ENCODE data around the gene SEPTIN8.

SEPTIN8 gene

DNA sequence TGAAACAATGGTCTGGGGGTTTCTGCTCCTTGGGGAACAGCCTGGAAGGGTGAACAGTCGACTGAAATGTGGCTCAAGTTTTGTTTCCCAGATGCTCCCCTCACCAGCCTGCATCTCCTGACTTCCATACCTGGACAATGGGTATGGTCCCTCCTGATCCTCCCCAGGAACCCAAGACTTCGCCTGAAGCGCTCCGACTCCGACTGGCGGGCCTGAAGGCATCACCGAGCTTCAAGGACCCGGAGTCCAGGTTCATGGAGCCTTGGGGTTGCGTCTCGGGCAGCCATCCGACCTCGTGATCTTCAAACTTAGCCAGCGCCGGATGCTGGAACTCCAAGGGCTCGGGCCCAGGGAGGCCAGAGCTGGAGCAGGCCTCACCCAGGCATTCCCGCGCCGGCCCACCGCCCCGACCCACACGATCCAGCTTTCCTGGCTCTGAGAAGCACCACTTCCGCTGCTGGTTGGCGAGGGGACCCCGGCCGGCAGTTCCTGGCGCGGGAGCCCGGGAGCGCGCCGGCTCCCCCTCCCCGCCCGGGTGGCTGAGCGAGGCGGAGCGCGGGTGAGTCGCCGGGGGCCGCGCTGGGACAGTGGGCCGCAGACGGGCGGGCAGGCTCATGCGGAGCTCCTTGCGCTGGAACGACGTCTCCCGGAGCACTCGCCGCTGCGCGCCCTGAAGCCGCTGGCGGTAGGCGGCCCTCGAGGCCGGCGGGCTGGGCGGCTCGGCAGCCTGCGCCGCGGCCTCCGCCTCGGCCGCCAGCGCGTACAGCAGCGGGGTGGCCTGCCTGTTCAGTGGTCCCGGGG, 48.2 kb upstream of the SEPTIN8 start:
- peak overlapping the region; percentile 90 for H2BK120ac ChIP-seq (ENCODE audit: low read depth, low read length)
- peaks cover 15 to 77% (median 77%) of the 10 kb centered on the region in 3 experiments for H3K27me3 ChIP-seq (ENCODE audit: control insufficient read depth in 3 of 3, insufficient read depth in 3 of 3, low read depth in 1 of 3, low read length in 3 of 3)
- H3K9ac ChIP-seq (ENCODE audit: low read depth, low read length, poor library complexity), result peak overlapping the region; percentile 56
- DNase-seq (ENCODE audit: low spot score), result no peak
- H3K4me3 ChIP-seq (ENCODE audit: low read length in 2 of 2), result peak overlapping the region in 1 of 2 donors; percentile 55
- H4K91ac ChIP-seq (ENCODE audit: low read depth, low read length, poor library complexity), result no peak overlapping the region
- peak overlapping the region; percentile 77 for H3K4me2 ChIP-seq (ENCODE audit: insufficient read depth, low read length, poor library complexity, severe bottlenecking)
- peak overlapping the region; percentile 10 for H4K8ac ChIP-seq (ENCODE audit: low read depth, low read length)
- H2AK5ac ChIP-seq (ENCODE audit: low read depth, low read length), result peak overlapping the region; percentile 40
- H3K23ac ChIP-seq (ENCODE audit: low read depth, low read length, poor library complexity), result peak overlapping the region; percentile 89
- no peaks in the 10 kb centered on the region for H3K36me3 ChIP-seq (replicated peaks in 1 of 2; ENCODE audit: control insufficient read depth in 2 of 2, insufficient read depth in 2 of 2, low read length in 2 of 2)
- peak overlapping the region; percentile 69 for H2BK12ac ChIP-seq (ENCODE audit: low read length)
- peaks cover 0 to 2% of the 10 kb centered on the region in 2 donors for H3K9me3 ChIP-seq (replicated peaks in 1 of 2; ENCODE audit: control insufficient read depth in 2 of 2, insufficient read depth in 1 of 2, low read depth in 1 of 2, low read length in 2 of 2)
- peak overlapping the region; percentile 96 for H3K18ac ChIP-seq (ENCODE audit: low read length)
- peaks cover 0 to 4% of the 10 kb centered on the region in 2 donors for H3K4me1 ChIP-seq (ENCODE audit: control insufficient read depth in 2 of 2, insufficient read depth in 1 of 2, low read depth in 1 of 2, low read length in 2 of 2)
- peak overlapping the region; percentile 20 for H3K4ac ChIP-seq (ENCODE audit: low read length)
- no CpG with 5 or more reads among the region's 71 CpGs for WGBS, 2 donors (ENCODE audit: extremely low coverage in 2 of 2, insufficient read length in 2 of 2, insufficient replicate concordance in 1 of 2)
- H3K79me1 ChIP-seq (ENCODE audit: low read depth, low read length), result peaks cover 3% of the 10 kb centered on the region
- no peak overlapping the region for H2AFZ ChIP-seq (ENCODE audit: low read length)
- H2BK15ac ChIP-seq (ENCODE audit: low read length), result peak overlapping the region; percentile 59
- no peak overlapping the region for H3K27ac ChIP-seq (replicated peaks; ENCODE audit: low read length)
- peak overlapping the region; percentile 32 for H2BK5ac ChIP-seq (ENCODE audit: low read length)
- peak overlapping the region; percentile 26 for H3K14ac ChIP-seq (ENCODE audit: low read length)

- WGBS, 2 donors (ENCODE audit: extremely low coverage in 2 of 2, insufficient read length in 2 of 2, insufficient replicate concordance in 1 of 2), result no CpG with 5 or more reads among the region's 3 CpGs
These were observed 47.4 kb upstream of the SEPTIN8 start for GRCh38 chr5:132824426-132824825.

DNA sequence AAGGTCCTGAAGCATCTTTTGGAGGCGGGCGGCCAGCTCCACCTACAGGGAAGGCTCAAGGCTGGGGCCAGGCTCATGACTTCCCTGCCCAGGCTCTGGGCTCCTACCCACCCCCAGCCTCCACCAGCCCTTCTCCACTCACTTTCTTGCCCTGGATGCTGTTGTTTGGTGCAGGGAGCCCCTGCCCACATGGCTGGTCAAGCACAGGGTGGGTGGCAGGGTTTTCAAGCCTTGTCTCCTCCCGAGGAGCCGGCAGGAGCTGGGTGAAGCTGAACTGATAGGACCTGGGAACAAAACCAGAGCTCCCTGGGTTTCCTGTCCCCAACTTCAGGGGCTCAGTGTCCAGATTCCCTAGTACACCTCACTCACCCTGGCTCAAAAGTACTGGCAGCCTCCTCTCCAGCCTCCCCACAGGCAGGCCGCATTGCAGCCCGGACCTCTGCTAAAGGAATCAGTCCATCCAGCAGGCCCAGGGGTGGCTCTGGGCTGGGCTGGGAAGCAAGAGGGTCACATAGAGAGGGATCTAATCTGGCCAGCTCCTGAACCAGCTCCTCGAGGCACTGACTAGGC, 46.5 kb upstream of the SEPTIN8 start:
- H2AFZ ChIP-seq (ENCODE audit: low read length), result peak overlapping the region; percentile 61
- H3K4me1 ChIP-seq (ENCODE audit: control insufficient read depth in 2 of 2, insufficient read depth in 1 of 2, low read depth in 1 of 2, low read length in 2 of 2), result peaks cover 0 to 4% of the 10 kb centered on the region in 2 donors
- peak overlapping the region; percentile 92 for H4K8ac ChIP-seq (ENCODE audit: low read depth, low read length)
- H3K23ac ChIP-seq (ENCODE audit: low read depth, low read length, poor library complexity), result no peak overlapping the region
- peaks cover 0 to 2% of the 10 kb centered on the region in 2 donors for H3K9me3 ChIP-seq (replicated peaks in 1 of 2; ENCODE audit: control insufficient read depth in 2 of 2, insufficient read depth in 1 of 2, low read depth in 1 of 2, low read length in 2 of 2)
- H2BK15ac ChIP-seq (ENCODE audit: low read length), result peak overlapping the region; percentile 98
- peak overlapping the region; percentile 86 for H2AK5ac ChIP-seq (ENCODE audit: low read depth, low read length)
- H2BK5ac ChIP-seq (ENCODE audit: low read length), result peak overlapping the region; percentile 13
- H3K36me3 ChIP-seq (replicated peaks in 1 of 2; ENCODE audit: control insufficient read depth in 2 of 2, insufficient read depth in 2 of 2, low read length in 2 of 2), result no peaks in the 10 kb centered on the region
- no peak overlapping the region for H2BK120ac ChIP-seq (ENCODE audit: low read depth, low read length)
- no peak overlapping the region for H4K91ac ChIP-seq (ENCODE audit: low read depth, low read length, poor library complexity)
- H3K79me1 ChIP-seq (ENCODE audit: low read depth, low read length), result no peaks in the 10 kb centered on the region
- peak overlapping the region; percentile 82 for H2BK12ac ChIP-seq (ENCODE audit: low read length)
- DNase-seq (ENCODE audit: low spot score), result no peak
- H3K4me3 ChIP-seq (ENCODE audit: low read length in 2 of 2), result peak overlapping the region in 1 of 2 donors; percentile 58
- no peak overlapping the region for H3K27ac ChIP-seq (replicated peaks; ENCODE audit: low read length)
- no peak overlapping the region for H3K4ac ChIP-seq (ENCODE audit: low read length)
- no peak overlapping the region for H3K14ac ChIP-seq (ENCODE audit: low read length)
- H3K18ac ChIP-seq (ENCODE audit: low read length), result peak overlapping the region; percentile 92
- H3K27me3 ChIP-seq (ENCODE audit: control insufficient read depth in 3 of 3, insufficient read depth in 3 of 3, low read depth in 1 of 3, low read length in 3 of 3), result peaks cover 12 to 68% (median 61%) of the 10 kb centered on the region in 3 experiments
- H3K4me2 ChIP-seq (ENCODE audit: insufficient read depth, low read length, poor library complexity, severe bottlenecking), result peak overlapping the region; percentile 86
- no CpG with 5 or more reads among the region's 7 CpGs for WGBS, 2 donors (ENCODE audit: extremely low coverage in 2 of 2, insufficient read length in 2 of 2, insufficient replicate concordance in 1 of 2)
- no peak overlapping the region for H3K9ac ChIP-seq (ENCODE audit: low read depth, low read length, poor library complexity)

More at GRCh38 chr5:132824426-132824825, 47.4 kb upstream of the SEPTIN8 start:
- no peaks in the 10 kb centered on the region for H3K36me3 ChIP-seq (replicated peaks in 1 of 2; ENCODE audit: control insufficient read depth in 2 of 2, insufficient read depth in 2 of 2, low read length in 2 of 2)
- no peak overlapping the region for H4K91ac ChIP-seq (ENCODE audit: low read depth, low read length, poor library complexity)
- peaks cover 0 to 2% of the 10 kb centered on the region in 2 donors for H3K9me3 ChIP-seq (replicated peaks in 1 of 2; ENCODE audit: control insufficient read depth in 2 of 2, insufficient read depth in 1 of 2, low read depth in 1 of 2, low read length in 2 of 2)
- peaks cover 0 to 4% of the 10 kb centered on the region in 2 donors for H3K4me1 ChIP-seq (ENCODE audit: control insufficient read depth in 2 of 2, insufficient read depth in 1 of 2, low read depth in 1 of 2, low read length in 2 of 2)
- H3K4ac ChIP-seq (ENCODE audit: low read length), result no peak overlapping the region
- H3K23ac ChIP-seq (ENCODE audit: low read depth, low read length, poor library complexity), result no peak overlapping the region
- no peak overlapping the region for H3K18ac ChIP-seq (ENCODE audit: low read length)
- no peak for DNase-seq (ENCODE audit: low spot score)
- H3K9ac ChIP-seq (ENCODE audit: low read depth, low read length, poor library complexity), result no peak overlapping the region
- no peak overlapping the region for H2BK15ac ChIP-seq (ENCODE audit: low read length)
- peaks cover 12 to 70% (median 69%) of the 10 kb centered on the region in 3 experiments for H3K27me3 ChIP-seq (ENCODE audit: control insufficient read depth in 3 of 3, insufficient read depth in 3 of 3, low read depth in 1 of 3, low read length in 3 of 3)
- no peak overlapping the region for H3K27ac ChIP-seq (replicated peaks; ENCODE audit: low read length)
- peak overlapping the region; percentile 40 for H2AK5ac ChIP-seq (ENCODE audit: low read depth, low read length)
- no peak overlapping the region for H3K14ac ChIP-seq (ENCODE audit: low read length)
- H2BK12ac ChIP-seq (ENCODE audit: low read length), result no peak overlapping the region
- no peak overlapping the region for H4K8ac ChIP-seq (ENCODE audit: low read depth, low read length)
- H2BK5ac ChIP-seq (ENCODE audit: low read length), result no peak overlapping the region
- H3K79me1 ChIP-seq (ENCODE audit: low read depth, low read length), result peaks cover 3% of the 10 kb centered on the region
- H3K4me2 ChIP-seq (ENCODE audit: insufficient read depth, low read length, poor library complexity, severe bottlenecking), result no peak overlapping the region
- H3K4me3 ChIP-seq (ENCODE audit: low read length in 2 of 2), result no peak overlapping the region
- H2BK120ac ChIP-seq (ENCODE audit: low read depth, low read length), result no peak overlapping the region
- no peak overlapping the region for H2AFZ ChIP-seq (ENCODE audit: low read length)

Measured in neuronal stem cell (in vitro differentiated cells).